Testis (tissue), 2 donors: ENCODE measurements around the gene OR13J1.

ENCODE experiments used
- CTCF ChIP-seq, 3 experiments: fragments of 450-650 bp in 2 of 3; fragments of 200-600 bp in 1 of 3; sonication (generic) in 1 of 3; IDR thresholded peaks; one replicate each; pipeline ENCODE4 v1.5.1; 2016 to 2019; ENCODE audit warnings: antibody characterized with exemption in 3 of 3, mild to moderate bottlenecking in 2 of 3, moderate library complexity in 1 of 3
- POLR2A ChIP-seq: fragments of 450-650 bp; IDR thresholded peaks from one replicate; pipeline ENCODE4 v1.6.1; 2017; ENCODE audit warnings: antibody characterized with exemption, mild to moderate bottlenecking, moderate library complexity

GRCh38 chr9:35841645-35841900 is 28.6 kb downstream of the OR13J1 start:
- TF ChIP-seq CTCF (IDR thresholded peaks at IDR 0.05) (no peak), POLR2A (no peak)
